GM21717 (cell line): Measurements from ENCODE around the gene SURF4.

ENCODE experiments used
- ATAC-seq: cut with Tn5 transposase; IDR thresholded peaks from one replicate; pipeline ENCODE4 v1.9.1; 2021; ENCODE audit warnings: mild to moderate bottlenecking, moderate library complexity; ENCODE audit not compliant: unreplicated experiment

SURF4 gene

DNA sequence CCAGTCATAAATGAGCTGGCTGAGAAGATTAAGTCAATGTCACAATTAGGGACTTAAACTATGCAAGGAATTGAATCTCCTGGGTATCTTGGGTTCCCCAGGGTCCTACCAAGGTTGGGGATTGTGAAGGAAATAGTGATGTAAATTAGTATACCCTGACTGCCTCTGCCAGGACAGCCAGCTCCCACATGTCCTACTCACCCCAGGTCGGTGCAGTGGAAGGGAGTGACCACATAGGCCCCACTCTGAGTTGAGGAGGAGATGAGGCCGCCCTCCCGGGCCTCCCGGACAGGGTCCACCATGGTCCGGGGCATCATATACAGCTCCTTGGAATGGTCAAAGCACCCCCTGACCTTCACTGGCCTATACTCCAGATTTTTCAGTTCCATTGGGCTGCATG is 22.3 kb downstream of the SURF4 start:
- ATAC-seq, result no peak

DNA sequence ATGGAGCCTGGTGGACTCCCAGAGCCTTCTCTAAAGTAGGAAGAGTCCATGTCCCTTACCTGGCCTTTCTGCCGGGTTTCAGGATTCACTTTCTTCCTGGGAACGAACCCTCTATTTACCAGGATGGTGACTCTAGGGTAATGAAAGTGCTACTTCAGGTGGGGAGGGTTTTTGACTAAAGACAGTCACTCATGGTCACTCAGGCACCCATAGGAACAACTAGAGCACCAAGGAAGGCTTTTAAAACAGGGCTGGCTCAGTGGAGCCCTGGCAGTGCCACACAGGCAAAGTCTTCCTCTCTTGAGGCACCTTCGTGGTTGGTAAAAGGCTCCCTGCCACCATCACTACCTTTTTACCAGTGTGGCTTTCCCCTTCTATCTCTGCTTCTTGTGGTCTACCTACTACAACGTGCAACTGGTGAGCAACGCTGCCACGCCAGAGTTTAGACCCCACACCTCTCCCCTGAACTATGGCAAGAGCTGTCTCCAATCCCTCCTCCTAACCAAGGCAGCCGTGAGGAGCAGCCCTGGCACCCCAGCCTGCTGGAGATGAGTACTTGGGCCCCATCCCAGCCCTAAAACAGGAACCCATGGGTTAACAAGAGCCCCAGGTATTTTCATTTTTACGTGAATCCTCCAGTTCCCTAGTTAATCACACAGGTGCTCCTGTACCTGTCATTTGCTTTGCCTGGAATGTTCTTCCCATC is 23.1 kb downstream of the SURF4 start:
- no peak for ATAC-seq

DNA sequence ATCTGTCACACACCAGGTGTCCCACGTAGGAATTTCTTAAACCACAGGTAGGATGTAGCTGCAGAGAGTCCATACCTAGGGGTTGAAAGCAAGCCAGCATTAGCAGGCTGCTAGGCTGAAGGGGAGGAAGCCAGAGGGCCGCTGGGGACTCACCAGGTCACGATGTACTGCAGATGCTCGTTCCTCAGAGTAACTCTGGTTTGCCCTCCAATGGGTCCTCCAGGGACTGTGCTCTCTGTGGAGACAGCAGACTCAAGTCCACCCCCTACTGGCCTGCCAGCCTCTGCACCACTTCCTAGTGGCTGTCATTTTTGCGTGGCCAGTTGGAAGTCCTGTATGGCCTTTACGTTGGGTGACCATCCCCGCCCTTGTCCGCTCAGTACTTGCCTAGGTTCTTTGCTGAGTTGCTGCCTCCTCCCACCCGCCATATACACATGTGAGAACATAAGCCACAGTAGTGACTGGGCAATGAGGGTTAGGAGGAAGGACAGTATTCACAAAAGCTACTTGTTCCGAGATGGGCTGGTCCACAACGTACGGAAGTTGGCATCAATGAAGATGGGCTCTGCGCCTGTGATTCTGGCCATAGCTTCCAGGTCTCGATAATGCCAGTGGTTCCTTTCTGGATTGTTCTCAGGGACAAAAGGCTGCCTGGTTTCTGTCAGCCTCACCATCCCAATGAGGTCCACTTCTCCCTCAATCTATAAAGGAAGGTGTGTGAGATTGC is 23.8 kb downstream of the SURF4 start:
- no peak for ATAC-seq

DNA sequence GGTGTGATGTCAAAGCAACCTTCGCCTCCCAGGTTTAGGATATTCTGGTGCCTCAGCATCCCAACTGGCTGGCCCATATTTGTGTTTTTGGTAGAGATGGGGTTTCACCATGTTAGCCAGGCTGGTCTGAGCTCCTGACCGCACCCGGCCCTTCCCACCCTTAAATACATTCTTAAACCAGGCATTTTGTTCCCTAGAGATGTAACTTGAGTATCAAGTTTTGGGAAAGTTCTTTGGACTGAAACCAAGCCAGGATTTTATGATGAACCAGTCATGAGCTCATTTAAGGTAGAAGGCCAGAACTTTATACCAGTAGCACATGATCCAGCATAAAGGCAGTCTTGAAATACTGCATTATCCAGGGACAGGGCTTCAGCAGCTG is 24.3 kb downstream of the SURF4 start:
- ATAC-seq, result no peak

DNA sequence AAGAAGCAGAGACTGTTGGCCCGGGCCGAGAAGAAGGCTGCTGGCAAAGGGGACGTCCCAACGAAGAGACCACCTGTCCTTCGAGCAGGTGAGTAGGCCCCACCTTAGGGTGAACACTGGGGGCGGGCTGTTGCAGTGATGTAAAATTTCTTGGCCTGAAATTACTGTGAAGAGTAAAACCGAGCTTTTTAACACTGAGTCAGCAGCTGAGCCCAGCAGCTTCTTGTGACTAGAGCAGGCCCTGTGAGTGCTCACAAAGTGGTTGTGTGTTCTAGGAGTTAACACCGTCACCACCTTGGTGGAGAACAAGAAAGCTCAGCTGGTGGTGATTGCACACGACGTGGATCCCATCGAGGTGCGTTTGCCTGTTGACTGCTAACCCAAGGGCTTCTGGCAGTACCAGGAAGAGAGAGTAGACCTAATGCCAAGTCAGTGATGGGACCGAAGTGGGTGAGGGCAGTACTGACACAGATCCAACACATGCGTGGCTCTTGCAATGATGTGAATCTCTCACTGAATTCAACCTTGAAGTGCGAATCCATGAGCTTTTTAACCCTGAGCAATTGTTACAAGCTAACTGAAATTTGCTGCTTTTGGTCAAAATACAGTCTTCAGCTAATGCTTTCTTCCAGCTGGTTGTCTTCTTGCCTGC is 25.8 kb downstream of the SURF4 start:
- ATAC-seq, result no peak

DNA sequence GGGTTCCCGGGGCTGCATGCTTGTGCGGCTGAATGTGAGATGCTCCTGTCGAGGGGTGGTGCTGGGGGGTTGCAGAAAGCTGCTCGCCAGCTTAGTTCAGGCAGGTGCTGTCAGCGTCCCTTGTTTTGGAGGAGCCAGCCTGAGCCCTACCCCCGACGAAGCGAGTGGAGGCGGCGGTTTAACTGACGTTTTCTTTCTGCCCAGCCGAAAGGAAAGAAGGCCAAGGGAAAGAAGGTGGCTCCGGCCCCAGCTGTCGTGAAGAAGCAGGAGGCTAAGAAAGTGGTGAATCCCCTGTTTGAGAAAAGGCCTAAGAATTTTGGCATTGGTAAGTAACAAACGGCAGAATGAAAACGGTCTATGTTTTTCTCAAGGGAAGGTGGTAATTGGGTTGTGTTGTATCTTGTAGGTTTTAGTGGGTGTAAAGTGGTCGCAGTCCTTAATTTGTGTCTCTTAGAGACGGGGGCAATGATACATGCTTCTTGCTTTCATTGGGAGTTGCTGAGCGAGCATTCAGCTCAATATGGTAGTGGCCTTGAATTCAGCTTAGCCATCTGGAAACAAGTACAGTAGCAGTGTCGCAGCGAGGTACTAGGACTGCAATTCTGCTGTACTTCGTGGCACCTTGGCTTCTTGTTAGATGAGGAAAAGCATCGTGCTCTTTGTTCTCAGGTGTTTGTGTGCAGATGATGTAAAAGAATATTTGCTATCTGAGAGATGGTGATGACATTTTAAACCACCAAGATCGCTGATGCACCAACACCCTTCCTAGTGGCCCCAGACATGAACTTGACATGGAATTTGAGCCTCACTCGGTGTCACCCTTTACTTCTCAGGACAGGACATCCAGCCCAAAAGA is 26.9 kb downstream of the SURF4 start:
- no peak for ATAC-seq

DNA sequence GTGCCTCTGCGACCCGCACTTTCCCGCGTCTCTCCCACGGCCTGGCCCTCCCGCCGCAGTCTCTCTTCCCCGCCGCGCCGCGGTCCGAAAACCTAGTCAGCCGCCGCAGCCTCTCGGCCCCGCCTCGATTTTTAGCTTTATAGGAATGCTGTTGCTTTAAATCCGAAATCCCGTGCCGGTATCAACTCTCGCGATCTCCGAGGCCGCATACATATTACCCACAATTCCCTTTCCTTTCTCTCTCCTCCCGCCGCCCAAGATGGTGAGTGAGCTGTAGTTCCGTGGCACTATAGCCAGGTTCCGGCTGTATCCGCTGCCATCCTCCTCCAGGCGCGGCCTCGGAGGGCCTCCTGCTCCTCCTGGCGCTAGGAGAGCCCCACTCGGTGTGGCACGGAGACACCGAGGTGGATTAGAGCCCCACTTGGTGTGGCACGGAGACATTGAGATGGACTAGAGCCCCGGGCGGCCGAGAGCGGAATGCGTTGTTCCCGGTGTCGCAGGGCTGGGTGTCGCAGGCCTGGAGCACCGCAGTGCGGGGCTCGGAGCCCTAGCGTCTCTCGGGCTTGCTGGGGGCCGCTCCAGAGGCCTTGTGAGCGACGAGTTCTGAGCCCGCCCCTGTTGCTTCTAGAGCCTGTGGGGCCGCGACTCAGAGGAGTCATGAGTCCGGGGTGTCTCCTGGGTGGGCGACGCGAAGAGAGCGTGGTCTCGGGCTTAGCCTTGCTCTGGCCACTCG is 27.7 kb downstream of the SURF4 start, which contains the start of the genes MED22 and RPL7A:
Gene MED22 (minus strand): TSS at position 147 of the 733 bp plus-strand sequence. CDS start 1,469 bp downstream, outside the sequence.
Gene RPL7A (plus strand): TSS at position 234 of the 733 bp plus-strand sequence. CDS start 26 bp downstream, at position 260.
- ATAC-seq, result peak; percentile 64

DNA sequence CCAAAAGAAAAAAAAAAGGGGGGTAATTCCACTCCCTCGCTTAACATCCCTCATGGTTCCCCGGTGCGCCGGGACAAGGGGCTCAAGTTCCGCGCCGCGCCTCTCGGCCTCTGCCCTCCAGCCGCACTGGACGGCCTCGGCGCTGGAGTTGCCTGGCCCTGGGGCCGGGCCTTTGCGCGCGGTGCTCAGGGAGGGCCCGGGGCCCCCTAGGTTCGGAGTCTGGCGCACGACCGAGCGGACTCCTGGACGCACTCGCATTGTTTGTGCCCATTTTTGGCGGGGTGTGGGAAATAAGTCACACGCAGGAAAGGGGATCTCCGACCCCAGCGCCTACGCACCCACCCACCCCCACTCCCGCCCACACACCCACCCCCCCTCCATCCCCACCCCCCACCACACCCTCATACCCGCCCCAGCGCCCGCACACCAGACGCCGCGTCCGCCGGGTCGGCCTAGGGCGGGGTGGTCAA is 28.3 kb downstream of the SURF4 start:
- ATAC-seq, result peak; percentile 34

DNA sequence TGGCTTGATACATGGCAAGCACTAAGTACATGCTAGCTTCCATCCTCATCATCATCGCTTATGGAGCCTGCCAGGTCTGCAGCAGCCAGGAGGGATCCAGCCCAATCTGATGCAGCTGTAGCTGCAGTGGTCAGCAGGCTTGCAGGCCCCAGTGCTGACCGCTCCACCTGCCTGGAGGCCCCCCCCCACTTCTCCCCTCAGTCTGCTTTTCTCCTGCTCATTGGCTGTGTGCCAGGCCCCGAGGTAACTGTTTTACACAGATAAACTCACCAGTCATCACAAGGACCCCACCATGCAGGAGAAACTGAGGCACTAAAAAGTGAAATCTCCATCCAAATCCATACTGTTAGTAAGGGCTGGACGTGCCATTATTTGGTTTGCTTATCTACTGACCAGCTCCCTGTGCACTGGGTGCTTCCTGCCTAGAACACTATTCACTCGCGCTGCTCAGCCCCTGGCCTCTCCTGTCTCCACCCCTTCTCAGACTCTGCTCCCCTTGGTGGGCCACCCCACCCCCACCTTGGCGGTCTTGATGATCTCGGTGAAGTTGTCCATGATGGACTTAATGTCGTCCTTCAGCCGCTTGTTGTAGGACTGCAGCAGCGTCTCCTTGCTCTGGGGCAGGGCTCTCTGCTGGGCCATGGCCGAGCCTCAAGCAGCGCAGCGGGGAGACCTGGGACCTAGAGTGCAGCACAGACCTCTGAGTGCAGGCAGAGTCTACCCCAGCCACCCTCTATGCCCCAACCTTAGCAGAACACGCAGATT is 29.7 kb downstream of the SURF4 start:
- no peak for ATAC-seq

DNA sequence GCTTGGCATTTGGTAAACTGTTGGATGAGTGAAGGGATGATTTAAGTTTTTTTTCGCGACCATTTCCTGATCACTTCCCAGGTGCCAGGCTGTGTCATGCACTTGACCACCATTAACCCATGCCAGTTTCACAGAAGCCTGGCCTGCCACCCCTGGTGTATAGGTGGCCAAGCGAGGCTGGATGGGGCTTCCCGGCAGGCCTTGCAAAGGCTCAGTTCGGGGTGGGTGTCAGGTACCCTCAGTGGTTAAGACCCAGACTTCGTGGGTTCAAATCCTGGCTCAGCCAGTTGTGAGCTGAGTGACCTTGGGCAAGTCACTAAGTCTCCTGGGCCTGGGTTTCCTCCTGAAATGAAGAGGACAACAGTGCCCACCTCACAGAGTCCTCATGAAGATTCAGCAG is 30.3 kb downstream of the SURF4 start:
- no peak for ATAC-seq

DNA sequence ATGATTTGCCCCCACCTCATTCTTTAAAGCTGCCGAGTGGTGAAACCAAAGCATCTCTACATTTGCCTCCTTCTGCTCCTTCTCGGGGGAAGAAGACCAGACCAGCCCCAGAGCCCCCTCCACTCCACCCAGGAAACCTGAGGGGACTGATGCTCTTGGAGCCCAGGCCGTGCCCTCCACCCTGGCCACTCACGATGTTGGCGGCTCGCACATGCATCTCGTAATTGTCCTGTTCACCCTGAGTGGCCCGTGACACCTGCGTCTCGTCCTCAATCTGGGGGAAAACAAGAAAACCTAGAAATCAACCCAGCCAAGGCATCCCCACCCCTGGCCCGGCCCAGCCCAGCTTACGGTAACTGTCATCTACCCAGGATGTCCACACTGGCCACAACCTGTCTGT is 30.9 kb downstream of the SURF4 start:
- ATAC-seq, result no peak

DNA sequence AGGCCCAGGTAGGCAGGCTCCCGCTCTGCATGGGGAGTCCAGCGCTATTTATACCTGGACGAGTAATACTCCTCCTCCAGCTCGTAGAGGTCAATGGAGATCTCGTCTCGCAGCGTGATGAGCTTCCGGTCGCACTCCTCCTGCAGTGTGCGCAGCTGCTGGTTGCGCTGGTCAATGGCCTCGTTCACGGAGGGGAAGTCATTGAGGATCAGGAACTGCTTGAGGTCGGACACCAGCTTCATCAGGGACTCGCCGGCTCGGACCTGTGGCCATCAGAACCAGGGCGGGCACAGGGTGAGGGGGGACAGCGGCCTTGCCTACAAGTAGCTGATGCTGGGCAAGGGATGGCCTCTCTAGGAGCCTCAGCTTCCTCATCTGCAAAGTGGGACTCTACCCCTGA is 31.8 kb downstream of the SURF4 start:
- no peak for ATAC-seq

DNA sequence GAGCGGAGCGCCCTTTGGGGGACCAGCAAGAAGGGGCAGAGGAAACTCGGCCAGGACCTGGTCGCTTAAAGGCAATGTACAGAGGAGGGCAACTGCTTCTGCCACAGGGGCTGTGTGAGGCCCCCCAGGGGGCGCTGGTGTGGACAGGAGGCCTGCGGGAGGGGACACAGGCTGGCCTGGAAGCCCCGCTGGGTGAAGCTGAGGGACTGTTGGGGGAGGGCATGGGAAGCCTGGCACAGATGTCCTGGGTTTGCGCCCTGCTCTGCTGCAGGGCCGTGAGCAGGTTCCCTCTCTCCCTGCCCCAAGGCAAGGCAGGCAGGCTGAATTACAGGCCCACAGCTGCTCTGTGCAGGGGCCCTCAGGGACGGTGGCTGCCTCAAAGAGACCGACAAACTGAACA is 33.3 kb downstream of the SURF4 start:
- ATAC-seq, result no peak

DNA sequence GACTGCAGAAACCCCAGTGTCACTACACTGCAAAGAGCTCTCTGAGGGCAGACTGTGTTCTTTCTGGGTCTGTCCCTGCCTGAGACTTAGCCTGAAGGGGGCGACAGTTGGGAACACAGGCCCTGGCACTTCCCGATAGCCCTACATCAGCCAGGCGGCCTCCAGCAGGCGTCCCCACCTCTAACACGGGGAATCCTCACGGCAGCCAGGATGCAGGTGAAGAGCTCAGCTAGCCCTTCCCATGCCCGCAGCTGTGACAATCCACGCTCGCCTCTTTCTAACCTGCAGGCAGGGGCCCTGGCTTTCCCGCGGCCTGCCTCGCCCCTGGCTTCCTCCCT is 33.8 kb downstream of the SURF4 start:
- ATAC-seq, result no peak

DNA sequence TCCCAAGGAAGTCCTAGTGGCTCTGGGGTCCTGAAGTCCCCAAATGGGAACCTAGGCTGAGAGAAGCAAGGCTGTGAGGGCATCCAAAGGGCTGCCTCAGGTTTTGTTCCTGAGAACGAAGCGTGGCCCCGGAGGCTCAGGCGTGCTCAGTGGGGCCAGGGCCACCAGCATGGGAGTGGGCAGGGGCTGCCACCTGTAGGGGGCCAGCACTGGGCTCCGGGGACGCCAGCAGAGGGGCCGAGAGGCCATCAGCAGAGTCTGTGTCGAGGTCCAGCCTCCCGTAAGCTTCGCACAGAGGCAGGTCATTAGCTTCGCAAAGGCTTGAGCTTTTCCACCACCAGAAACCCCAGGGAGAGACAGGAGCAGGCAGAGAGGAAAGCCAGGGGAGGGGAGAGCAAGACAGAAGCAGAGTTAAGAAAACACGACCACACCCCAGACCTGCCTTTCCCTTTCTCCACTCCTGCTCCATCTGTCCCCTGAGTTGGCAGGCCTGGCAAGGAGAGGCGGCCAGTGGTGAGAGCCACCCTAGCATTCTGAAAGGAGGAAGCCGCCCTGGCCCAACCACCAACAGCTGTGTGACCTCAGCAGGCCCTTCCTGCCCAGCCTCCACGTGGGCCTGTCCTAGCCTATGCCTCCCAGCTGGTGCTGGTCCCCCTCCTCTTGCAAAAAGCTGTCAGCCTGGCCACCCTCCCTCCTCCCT is 34.3 kb downstream of the SURF4 start:
- ATAC-seq, result no peak

DNA sequence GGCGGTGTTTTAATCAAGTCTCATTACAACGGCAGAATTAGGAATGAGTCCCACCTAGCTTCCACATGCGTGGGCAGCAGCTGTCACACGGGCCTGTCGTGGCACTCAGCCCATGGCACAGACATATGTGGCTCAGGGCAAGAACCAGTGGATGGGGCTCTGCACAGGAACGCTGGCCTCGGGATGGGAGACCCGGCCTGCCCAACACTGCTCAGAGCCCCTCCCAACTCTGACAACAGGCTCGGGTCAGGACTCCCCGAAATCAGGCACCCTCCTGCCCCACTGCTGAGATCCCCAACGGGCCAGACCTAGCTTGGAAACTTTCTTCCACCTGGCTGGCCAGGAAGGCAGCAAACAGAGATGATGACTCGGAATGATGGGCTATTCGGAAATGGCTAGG is 34.9 kb downstream of the SURF4 start:
- no peak for ATAC-seq

DNA sequence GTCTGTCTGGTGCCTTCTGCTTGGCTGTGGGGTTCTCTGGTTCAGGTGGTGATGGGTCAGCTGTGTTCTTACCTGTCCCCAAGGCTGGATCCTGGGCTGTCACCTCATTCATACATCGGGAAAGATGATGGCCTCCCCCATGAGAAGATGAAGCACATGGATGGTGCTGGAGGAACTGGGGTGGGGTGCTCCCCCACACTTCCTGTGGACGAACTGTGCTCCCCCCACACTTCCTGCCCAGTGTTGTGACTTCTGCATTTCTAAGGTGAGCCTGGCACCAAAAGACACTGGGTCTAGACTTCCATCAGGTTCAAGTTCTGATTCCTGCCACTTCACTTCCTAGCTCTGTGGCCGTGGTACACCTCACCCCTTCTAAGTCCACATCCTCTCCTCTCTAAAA is 35.6 kb downstream of the SURF4 start:
- no peak for ATAC-seq

DNA sequence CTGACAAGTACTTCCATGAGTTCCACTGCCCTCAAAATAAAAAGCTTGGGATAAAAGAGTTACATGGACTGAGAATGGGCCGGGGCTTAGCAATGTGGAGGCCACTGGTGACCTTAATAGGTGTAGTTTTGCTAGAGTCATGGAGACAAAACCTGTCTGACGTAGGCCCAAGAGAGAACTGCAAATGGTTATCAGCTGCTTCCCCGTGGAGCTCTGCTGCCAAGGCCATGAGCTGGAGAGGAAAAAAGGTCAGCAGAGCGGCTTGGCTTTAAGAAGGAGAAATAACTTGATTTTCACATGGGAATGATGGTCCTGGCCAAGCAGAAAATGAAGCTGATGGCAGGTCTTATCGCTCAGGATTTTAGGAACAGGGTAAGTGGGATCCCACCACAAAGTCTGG is 36.2 kb downstream of the SURF4 start:
- no peak for ATAC-seq
